NCI-H526 (cell line): ENCODE measurements around the gene DCUN1D4.

Source experiments
- DNase-seq, 2 experiments: peaks; one replicate each; lab custom pipeline; 2025; lab: John Stamatoyannopoulos, UW

The DCUN1D4 gene

DNA sequence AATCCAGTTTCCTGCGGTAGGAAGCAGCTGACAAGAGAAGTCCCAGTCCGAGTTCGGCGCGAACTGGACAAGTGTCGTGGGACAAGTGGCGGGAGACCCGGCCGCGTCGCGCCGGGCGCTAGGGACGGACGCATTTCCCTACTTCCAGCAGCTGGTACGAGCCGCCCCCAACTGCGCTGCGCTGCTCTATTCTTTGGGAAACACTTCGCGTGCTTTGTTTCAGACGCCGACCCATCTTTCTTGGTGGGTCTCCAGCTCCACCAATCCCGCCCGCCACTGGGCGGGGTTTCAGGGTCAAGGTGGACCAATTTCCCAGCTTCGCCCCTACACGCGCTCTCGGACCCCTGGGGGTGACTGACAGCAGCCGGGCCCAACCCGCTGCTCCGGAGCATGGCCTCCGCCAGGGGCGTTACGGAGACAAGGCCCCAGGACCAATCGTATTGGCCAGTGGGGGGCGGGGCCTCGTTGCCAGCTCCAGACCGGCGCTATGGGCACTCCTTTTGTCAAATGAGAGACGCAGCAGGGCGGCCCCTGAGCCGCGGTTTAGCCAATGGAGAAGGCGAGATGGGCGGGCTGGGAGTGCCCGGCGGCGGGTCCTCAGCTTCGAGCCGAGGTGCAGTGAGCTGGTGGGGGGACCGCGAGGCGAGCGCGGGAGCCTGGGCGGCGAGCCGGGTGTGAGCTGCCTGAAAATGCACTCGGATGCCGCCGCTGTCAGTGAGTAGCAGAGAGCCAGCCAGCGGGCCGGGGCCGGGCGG is at the start of gene DCUN1D4:
TSS of gene DCUN1D4 (plus strand) at position 600 of the 755 bp plus-strand sequence. CDS start at position 690, 90 bp downstream.
- DNase-seq = peak; percentile 98 to 100

GRCh38 chr4:51820443-51821234 is 22.3 kb upstream of the DCUN1D4 start:
- no peak for DNase-seq

DNA sequence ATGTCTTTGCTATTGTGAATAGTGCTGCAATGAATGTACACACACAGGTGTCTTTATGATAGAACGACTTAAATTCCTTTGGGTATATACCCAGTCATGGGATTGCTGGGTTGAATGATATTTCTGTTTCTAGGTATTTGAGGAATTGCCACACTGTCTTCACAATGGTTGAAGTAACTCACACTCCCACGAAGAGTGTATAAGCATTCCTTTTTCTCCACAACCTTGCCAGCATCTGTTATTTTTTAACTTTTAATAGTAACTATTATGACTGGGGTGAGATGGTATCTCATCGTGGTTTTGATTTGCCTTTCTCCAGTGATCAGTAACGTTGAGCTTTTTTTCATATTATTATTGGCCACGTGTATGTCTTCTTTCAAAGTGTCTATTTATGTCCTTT is 17.6 kb upstream of the DCUN1D4 start:
- no peak for DNase-seq

DNA sequence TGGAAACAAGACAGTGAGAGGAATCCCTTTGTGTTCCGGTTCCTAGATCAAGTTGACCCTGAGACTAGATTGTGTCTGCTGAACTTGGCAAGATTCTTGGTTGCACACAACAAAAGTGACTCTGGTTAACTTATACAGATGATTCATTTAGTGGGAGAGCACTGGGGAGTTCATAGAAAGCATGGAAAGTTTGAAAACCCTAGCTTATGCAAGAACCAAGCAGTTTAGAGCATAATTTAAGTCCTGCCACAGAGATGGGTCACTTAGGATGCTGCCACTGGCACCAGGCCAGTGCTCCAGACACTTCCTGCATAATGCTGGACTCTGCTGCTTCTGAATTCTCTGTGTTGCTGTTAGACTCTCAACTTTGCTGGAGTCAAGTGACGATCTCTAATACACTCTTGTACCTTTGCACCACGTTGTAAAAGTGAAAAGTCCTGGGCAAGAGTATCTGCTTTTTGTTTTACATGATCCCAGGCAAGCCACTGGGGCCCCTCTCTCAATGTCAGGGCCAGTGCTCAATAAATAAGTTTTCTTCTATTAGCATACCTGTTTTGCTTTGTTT is 12.7 kb upstream of the DCUN1D4 start:
- DNase-seq = no peak

DNA sequence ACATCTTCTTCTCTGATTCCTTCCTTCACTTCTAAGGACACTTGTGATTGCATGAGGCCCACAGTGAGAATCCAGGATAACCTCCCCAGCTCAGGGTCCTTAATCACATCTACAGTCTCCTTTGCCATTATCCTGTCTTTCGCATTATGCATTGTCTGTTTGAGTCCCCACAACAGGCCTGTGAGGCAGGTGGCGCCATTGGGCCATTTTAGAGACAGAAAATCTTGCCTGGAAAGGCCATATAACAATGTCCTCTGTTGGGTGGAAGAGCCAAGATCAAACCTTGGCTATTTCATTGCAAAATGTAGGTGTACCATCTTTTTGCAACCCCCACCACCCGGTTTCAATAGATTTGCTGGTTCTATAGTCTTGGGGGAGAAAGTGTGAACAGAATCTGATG is 11.8 kb upstream of the DCUN1D4 start:
- DNase-seq = peak; percentile 0 to 73

DNA sequence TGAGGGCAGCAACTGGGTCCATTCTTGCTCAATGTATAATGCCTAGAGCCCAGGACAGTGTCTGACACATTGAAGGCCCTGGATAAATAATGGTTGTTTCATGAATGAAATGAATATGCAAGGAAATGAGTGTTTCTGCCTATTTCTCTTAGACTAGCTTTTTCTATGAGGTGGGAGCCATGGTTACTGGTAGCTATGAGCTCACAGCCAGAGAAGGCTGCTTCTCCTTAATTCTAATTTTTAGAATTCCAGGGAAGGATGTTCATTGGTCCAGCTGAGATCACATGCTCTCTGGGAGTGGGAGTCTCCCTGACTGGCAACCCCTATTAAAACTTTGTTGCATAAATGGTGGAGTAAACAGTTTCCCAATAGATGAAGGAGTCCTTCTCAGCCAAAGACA is 9.7 kb upstream of the DCUN1D4 start:
- no peak for DNase-seq

- no peak for DNase-seq
Observed at GRCh38 chr4:51835079-51835478, 7.9 kb upstream of the DCUN1D4 start.

- no peak for DNase-seq
Observed at GRCh38 chr4:51835855-51836254, 7.1 kb upstream of the DCUN1D4 start.

DNA sequence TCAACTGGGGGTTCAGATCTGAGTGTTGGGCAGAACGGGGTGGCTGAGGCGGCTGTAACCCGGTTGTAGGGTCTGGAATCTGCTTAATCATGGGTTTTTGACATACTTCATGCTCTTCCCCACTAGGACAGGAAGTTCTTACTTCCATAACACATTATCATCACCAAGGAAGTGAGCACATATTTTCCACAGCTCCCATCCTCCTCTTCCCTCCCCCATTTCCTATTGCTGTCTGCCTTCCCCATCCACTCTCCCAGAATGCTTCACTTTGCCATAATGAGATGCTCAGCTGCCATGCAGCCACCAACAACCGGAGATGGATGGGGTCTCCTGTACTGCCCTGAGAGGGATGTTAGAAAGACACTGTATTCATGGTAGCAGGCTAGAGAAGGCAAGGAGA is 6.4 kb upstream of the DCUN1D4 start:
- no peak for DNase-seq

DNA sequence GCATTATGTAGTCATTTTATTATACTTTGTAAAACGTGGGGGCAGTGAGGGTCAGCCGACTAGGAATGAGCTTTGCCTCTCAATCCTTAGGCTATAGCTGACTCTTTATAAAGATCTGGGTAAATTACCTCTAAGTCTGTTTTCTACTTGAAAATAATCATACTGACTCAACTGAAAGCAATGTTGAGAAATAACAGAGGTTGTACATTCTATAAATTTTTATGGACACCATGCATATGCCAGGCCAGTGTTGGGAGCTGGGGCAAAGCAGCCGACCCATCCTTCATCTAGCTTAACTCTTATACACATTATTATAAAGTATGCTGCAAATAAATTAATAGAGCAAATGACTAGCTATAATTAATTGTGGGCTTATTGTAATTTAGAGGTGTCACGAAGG is 2.2 kb upstream of the DCUN1D4 start:
- no peak for DNase-seq

DNA sequence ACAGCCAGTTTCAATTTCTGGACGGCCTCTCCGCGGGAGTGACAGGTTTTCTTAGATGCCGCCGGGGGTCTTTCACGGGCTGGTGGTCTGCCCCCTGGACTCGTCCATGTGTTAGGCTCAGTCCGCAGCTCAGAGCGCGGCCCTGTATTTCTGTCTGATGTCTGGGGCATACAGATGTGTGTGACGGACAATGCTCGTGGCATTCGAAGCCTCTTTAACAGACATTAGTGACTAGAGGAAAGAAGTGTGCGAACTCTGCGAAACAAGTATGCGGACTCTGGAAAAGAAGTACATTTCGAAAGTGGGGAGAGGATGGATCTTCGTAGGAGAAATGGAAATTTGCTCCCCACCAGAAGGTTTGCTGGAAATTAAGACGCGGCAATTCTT is 793 bp upstream of the DCUN1D4 start:
- peak in 1 of 2 experiments; percentile 50 for DNase-seq

DNA sequence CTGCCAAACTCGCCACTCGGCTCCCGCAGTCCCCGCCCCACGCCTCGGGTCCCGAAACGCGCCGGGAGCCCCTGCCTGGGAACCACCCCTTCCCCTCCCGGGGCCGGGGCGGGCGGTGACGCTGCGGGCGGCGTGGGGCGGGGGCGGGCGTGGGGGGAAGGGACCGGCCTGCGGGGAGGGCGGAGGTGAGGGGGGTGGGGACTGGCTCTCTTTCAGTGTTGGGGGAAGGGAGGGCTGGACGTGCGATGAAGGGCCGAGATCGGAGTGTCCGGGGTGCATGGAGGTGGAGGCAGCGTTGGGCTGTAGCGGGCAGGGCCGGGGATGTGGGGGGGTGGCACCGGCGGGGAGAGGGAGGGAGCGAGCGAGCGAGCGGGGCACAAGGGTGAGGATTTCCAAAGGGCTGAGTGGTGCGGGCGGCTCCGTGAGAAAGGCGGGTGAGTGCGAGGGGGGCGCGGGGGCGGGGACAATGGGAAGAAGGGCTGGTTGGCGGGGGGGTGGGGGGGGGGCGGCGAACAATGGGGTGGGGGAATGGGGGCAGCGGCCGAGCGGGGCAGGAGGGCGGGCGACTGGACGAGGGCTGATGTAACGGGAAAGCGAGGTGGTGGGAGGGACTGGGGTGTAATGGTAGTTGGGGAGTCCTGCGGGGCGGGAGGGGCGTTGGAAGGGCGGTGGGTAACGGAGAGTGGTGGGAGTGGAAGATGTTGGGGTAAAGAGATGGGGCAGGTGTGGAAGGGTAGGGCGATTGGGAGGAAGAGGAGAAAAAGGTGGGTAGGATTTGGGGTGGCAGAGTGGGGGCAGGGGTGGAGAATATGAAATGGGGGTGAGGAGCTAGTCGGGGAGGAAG is 578 bp downstream of the DCUN1D4 start:
- DNase-seq = peak in 1 of 2 experiments; percentile 80

DNA sequence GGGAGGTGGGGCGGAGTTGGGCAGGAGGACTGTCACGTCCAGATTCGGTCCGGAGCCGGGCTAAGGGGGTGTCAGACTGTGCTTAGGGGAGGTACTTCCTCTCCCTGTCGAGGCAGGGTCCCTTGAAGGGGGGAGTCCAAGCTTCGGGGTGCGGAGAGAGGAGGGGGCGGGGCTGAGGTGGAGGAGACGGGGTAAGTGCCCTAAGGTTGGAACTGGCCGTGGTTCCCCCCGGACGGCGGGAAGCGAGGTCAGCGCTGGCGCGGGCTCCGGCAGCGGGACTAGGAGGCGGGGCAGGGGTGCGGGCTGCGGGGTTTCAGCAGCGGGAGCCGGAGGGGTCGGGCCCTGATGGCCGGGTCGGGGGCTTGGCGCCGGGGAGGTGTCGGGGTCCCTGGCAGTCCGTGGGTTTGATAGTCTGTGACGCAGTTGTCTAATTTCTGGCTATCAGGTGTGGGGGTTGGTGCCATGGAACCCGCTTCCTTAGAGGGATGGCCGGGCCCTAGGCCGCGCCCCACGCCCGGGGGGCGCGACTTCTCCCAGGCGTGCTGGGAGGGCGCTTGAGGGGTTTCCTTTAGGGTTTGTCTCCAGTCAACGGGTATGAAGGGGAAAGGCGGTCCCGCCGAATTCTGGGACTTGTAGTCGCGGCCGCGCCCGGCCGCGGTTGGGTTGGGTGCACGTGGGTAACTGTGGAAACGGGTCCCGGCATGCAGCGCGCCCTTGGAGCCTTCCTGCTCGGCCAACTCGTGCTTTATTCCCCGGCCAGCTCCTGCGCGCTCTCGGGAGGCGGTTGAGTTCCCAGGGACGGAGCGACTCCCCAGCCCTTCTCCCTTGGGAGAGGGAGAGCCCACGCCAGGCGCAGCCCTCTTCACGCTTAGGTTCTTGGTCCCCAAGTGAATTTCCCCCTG is 1.5 kb downstream of the DCUN1D4 start:
- DNase-seq = peak; percentile 88 to 97

DNA sequence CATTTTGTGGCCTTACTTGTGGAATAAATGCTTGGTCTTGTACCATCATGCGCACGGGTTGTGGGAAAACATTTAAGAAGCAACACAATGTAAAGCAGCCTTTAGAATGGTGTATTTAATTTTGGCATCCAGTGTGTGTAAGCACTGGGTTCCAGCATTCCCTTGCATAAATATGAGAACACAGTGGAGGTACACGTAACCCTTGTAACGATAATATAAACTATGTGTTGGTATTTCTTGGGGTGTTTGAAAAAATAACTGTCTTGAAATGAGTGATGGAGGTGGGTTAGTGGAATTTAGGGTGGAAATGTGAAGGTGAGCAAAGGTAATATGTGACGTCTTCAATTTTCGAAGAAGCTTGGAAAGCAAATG is 2.1 kb downstream of the DCUN1D4 start:
- DNase-seq = no peak

- no peak for DNase-seq
Observed at GRCh38 chr4:51845711-51846110, 2.8 kb downstream of the DCUN1D4 start.

DNA sequence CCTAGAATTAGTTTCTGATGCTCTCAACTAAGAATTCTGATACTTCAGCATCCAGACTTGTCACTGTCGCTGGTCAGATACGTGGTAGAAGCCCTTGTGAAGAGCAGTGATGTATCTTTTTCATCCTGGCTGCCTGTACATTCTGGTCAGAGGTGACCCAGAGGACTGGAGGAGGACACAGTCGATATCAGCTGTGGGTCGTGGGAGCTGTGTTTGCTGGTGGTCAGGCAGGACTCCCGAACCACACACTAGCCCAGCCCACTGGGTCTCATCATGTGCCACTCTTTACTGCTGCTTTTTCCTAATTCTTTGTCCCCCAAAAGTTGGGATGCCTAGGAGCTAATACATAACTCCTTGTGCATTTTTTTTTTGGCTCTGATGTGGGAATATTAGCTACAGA is 6.5 kb downstream of the DCUN1D4 start:
- DNase-seq = no peak

DNA sequence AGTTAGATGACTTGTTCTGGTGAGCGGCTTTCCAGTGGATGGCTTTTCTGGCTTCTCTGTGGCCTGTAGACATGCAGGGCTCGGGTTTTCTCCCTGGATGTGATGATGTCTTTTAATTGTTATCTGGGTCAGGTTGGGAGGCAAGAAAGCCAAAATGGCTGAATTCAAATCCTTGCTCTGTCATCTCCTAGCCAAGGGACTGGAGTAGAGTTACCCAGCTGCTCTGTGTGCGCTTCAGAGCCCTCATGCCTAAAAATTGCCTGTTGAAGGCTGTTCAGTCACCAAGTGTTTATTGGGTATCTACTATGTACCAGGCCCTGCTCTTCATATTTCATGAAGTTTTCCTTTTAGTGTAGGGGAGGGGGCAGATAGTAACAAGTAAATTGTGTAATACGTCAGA is 7.3 kb downstream of the DCUN1D4 start:
- no peak for DNase-seq

GRCh38 chr4:51851090-51851936 is 8.4 kb downstream of the DCUN1D4 start:
- DNase-seq = no peak

DNA sequence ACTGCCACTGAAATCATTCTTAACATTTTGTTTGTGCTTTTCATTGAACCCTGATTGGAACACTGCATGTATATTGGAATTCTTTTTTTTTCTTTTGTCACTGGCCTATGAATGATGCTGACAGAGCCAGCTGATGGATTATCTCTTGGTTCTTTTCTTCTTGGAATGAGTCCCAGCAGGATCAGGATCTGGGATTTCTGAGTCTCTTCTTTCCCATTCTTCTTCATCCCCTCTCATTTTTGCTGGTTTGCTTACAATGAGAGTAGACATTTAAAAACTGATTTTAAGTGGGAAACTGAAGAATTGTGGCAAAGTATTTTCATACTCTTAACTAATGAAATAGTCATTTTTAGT is 9.0 kb downstream of the DCUN1D4 start:
- no peak for DNase-seq

DNA sequence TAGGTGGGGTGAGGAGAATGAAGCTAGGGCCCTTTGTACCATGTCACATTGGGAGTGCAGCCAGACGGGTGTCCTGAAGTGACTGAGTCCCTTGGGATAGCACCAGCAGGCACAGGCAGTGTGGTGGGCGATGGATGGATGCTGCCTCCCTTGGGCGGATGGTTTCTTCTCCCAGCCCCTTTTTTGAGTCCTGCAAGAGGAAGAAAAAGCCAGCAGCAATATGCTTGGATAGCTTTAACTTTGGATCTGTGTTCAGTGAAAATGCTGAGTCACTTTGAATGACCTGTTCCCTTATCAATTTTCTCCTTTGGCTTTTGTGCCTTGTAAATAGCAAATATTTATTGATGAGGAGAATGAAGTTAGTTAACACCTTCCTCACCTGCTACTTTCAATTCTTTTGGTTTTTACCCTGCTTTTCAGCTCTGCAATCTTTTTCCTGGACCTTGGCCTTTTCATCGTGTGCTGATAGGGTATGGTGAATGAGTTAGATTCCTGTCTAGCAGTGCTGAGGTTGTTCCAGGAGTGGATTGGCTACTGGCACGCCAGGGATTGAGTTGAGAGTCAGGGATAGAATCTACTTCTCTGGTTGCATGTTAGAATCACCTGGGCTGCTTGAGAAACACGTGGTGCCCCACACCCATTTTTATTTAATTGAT is 10.2 kb downstream of the DCUN1D4 start:
- DNase-seq = no peak
